GM18520 (cell line): ENCODE measurements around the gene KRTAP19-3.
"Not testable (repeated sequence)": the region's sequence is repeated elsewhere in the genome, so short reads cannot be mapped to it uniquely, and the experiment has no call there.

Source experiments
- ATAC-seq: cut with Tn5 transposase; IDR thresholded peaks from one replicate; pipeline ENCODE4 v1.9.1; 2021; ENCODE audit not compliant: unreplicated experiment

The KRTAP19-3 gene

GRCh38 chr21:30491963-30492428 lies at the start of gene KRTAP19-3:
TSS of gene KRTAP19-3 (minus strand) at chr21:30492013. CDS start at chr21:30491957, 56 bp downstream.
- no peak for ATAC-seq

DNA sequence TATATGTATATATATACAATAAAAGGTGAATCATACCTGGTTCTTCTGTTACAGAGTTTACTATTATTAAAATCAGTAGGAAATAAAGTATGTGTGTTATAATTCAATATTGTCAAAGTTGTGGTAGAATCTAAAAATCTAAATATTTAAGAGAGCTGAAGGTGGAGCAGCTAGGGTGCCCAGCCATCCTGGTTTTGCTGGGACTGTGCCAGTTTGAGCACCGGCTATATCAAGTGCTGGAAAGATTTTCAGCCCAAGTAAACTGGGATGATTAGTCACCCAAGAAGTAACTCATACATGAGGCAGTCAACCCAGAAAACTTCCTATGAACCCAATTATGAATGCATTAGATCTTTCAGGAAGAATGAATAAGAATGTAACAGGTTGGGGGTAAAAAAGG lies 27.1 kb upstream of the KRTAP19-3 start:
- no peak for ATAC-seq

DNA sequence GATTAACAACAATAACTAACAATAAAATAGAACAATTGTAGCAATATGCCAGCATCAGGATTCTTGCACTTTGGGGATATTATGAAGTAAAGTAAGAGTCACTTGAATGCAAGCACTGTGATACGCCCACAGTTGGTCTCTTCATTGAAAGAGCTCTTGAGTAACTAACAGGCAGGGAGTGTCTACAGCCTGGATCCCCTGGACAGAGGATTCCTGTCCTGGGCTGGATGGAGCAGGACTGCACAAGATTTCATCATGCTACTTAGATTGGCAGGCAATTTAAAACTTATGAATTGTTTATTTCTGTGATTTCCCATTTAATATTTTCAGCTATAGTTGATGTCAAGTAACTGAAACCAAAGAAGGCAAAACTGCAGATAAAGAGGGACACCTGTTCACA lies 23.9 kb upstream of the KRTAP19-3 start:
- no peak for ATAC-seq

DNA sequence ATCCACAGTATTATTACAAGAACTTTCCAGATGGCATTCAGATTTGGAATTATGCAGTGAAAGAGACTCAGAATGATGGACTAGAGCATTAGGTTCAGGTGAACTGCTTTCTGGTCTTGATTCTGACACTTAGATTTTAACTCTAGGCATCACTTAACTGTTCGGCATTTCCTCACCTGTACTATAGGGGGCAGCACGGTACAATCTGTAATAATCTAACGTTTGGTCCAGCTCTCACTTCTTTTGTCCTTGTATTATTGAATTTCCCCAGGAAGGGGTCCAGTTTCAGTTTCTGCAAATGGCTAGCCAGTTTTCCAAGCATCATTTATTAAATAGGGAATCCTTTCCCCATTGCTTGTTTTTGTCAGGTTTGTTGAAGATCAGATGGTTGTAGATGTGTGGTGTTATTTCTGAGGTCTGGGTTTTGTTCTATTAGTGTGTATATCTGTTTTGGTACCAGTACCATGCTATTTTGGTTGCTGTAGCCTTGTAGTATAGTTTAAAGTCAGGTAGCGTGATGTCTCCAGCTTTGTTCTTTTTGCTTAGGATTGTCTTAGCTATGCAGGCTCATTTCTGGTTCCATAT lies 13.9 kb upstream of the KRTAP19-3 start:
- not testable (repeated sequence) for ATAC-seq

DNA sequence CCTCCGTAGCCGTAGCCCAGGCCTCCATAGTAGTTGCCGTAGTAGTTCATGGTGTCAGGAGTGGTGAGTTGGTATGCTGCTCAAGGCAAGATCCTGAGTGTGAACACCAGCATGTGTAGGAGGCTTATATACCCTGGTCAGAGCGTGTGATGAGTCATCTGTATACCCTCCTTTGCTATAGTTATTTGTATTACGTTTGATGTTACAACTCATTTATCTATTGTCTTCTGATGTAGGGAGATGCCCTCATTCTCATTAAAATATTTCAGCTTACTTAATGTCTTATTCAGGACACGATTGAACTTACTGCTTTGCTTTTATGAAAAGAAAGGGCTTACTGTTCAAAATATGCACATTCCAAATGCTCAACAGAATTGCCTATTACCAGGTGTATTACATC lies 10.2 kb upstream of the KRTAP19-3 start, which contains the start of gene KRTAP19-5:
KRTAP19-5 (minus strand) TSS at position 101 of the 400 bp plus-strand sequence; CDS start at position 50, 51 bp downstream.
- ATAC-seq, result no peak

GRCh38 chr21:30497065-30497464 lies 5.3 kb upstream of the KRTAP19-3 start, which contains the start of gene KRTAP19-4:
TSS of gene KRTAP19-4 (minus strand) at chr21:30497165. CDS start at chr21:30497110, 55 bp downstream.
- no peak for ATAC-seq

- no peak for ATAC-seq
These were observed 4.5 kb downstream of the KRTAP19-3 start, which contains the start of gene KRTAP19-2 for GRCh38 chr21:30487336-30487735. TSS of gene KRTAP19-2 (minus strand) at chr21:30487436. CDS start at chr21:30487348, 88 bp downstream.

GRCh38 chr21:30486180-30486579 lies 5.6 kb downstream of the KRTAP19-3 start:
- no peak for ATAC-seq

DNA sequence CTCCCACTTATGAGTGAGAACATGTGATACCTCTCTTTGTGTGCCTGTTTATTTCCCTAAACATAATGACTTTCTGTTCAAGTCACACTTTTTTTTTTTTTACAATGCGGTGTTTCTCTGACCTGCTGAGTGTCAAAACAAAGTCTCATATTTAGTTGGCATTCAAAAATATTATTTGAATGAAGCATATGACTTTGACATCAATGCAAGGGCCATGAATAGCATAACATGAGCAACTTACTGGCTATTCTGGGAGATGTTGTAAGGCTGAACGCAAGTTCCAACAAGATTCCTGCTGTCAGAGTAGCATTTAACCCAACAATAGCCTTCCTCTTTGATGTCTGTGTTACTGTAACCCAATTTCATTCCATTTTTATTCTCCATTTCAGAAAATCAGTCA lies 9.7 kb downstream of the KRTAP19-3 start:
- no peak for ATAC-seq

- ATAC-seq, result no peak
These were observed 11.7 kb downstream of the KRTAP19-3 start, which contains the start of gene KRTAP19-1 for GRCh38 chr21:30480145-30480544. TSS of gene KRTAP19-1 (minus strand) at chr21:30480367. CDS start at chr21:30480317, 50 bp downstream.

- no peak for ATAC-seq
These were observed 12.6 kb downstream of the KRTAP19-3 start for GRCh38 chr21:30479259-30479658.

- ATAC-seq, result no peak
These were observed 13.8 kb downstream of the KRTAP19-3 start for GRCh38 chr21:30478004-30478403.

GRCh38 chr21:30468900-30469714 lies 22.7 kb downstream of the KRTAP19-3 start:
- ATAC-seq, result no peak

- no peak for ATAC-seq
These were observed 28.1 kb downstream of the KRTAP19-3 start for GRCh38 chr21:30463713-30464112.

DNA sequence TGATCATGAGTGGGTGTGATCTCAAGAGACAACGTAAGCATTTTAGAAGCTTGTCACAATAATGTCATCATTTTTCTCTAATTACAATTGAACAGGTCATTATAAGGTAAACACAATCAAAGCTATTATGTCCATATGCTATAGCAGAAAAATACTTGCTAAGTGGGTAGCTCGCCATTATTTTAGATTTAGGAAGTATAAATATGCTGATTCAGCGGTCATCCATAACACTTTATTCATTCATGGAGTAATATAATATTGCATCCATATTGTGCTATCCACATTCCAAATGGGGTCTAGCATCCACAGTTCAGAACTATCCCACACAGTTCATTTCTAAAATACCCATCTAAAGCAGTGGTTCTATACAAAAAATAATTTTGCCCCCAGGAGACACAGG lies 43.3 kb downstream of the KRTAP19-3 start:
- ATAC-seq, result no peak

DNA sequence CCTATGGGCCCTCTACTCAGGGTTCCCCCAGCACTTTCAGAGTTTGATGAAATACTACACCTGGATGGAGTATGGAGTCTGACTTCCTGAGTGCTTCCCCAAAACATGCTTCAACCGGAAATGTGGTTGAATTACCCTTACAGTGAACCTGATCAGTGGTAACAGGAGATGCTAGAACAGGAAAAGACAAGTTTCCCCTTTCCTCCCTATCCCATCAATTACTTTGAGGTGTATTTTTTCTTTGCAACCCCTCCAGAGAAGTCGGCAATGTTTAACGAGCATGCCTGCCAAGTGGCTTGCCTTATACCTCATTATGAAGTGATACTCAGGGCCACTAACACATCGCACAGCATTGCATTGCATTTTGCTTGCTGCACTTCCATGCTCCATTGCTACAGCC lies 44.8 kb downstream of the KRTAP19-3 start:
- no peak for ATAC-seq

DNA sequence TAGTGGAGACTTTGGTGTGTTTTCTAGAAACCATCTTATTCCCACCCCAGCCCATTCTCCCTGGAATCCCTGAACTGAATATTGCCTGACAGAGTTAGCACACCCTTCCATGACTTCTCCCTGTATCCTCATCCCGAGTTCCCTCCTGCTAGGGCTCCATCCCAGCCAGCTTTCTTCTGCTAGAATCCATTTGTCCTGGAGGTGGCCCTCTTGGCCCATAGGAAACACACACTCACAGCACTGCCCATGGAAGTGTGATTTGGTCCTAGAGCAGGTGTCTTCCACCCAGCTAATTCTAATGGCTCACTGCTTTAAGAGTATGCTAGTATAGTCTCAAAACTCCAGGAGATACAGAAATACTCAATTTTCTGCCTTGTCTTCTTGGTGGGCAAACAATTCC lies 47.6 kb downstream of the KRTAP19-3 start:
- no peak for ATAC-seq

GRCh38 chr21:30443226-30443625 lies 48.6 kb downstream of the KRTAP19-3 start:
- no peak for ATAC-seq
